Lower leg skin (tissue), 4 donors: ENCODE measurements around the gene CAMKMT. TPM values are rescaled to one million over a fixed set of nuclear protein-coding genes. Genes with fewer than 3 reads are reported as not detected.

Source experiments
- DNase-seq, 2 donors: peaks; one replicate each; pipeline ENCODE4 v3.0.0-alpha.2; 2019; ENCODE audit warnings: low spot score in 2 of 2
- H3K4me3 ChIP-seq: fragments of 200-600 bp; sonication (generic); 2 replicates; pipeline ENCODE4 v1.5.1; 2017; ENCODE audit warnings: mild to moderate bottlenecking, low read depth; ENCODE audit not compliant: poor library complexity, severe bottlenecking
- CTCF ChIP-seq, 3 donors: fragments of 450-650 bp; IDR thresholded peaks; one replicate each; pipeline ENCODE4 v1.5.1; 2016; ENCODE audit warnings: antibody characterized with exemption in 3 of 3, mild to moderate bottlenecking in 3 of 3, moderate library complexity in 2 of 3
- POLR2A ChIP-seq, 2 donors: fragments of 450-650 bp; IDR thresholded peaks; one replicate each; pipeline ENCODE4 v1.6.1; 2016 to 2017; ENCODE audit warnings: antibody characterized with exemption in 2 of 2, mild to moderate bottlenecking in 1 of 2, moderate library complexity in 1 of 2
- WGBS, 2 donors: methylation state at CpG; one replicate each; pipeline ENCODE4 v1.1.5; 2018; 5-methylcytosine and 5-hydroxymethylcytosine counted together
- intact Hi-C: fragments of 100-400 bp; cut with DNase I; formaldehyde crosslinking; loops from one replicate; pipeline ENCODE4 v1.15.0; 2023; ENCODE audit warnings: low total_unique reads
- total RNA-seq, 4 donors: library from RNA; depleted of rRNA; stranded (reverse); fragments of >200 nt; gene quantifications; one replicate each; pipeline ENCODE4 v1.1.0, GENCODE V29; 2016

Gene CAMKMT
- total RNA-seq, 4 donors from 2014 or later: 4.2 to 18.3 (median 9.8) TPM

- intact Hi-C loops: no loop called here
- no peak for TF ChIP-seq POLR2A (IDR thresholded peaks at IDR 0.05)
- TF ChIP-seq CTCF (IDR thresholded peaks at IDR 0.05): no peak
- WGBS, 2 donors: 83% methylated on average over 2 of the region's 2 CpGs
- H3K4me3 ChIP-seq: no peak overlapping the region
- no peak for DNase-seq
These were observed 182.3 kb downstream of the CAMKMT start for GRCh38 chr2:44543773-44544725.

GRCh38 chr2:44545005-44545404 lies 183.3 kb downstream of the CAMKMT start:
- TF ChIP-seq POLR2A (IDR thresholded peaks at IDR 0.05) (no peak), CTCF (IDR thresholded peaks at IDR 0.05) (no peak)
- H3K4me3 ChIP-seq: no peak overlapping the region
- no peak for DNase-seq
- WGBS, 2 donors: 88 to 93% methylated on average over 2 of the region's 2 CpGs
- intact Hi-C loops: no loop called here

- TF ChIP-seq CTCF (IDR thresholded peaks at IDR 0.05): no peak
- no peak for TF ChIP-seq POLR2A (IDR thresholded peaks at IDR 0.05)
- intact Hi-C loops: no loop called here
- no peak for DNase-seq
- no peak overlapping the region for H3K4me3 ChIP-seq
- 72 to 81% methylated on average over 2 of the region's 2 CpGs for WGBS, 2 donors
These were observed 184.8 kb downstream of the CAMKMT start for GRCh38 chr2:44546459-44547127.

DNA sequence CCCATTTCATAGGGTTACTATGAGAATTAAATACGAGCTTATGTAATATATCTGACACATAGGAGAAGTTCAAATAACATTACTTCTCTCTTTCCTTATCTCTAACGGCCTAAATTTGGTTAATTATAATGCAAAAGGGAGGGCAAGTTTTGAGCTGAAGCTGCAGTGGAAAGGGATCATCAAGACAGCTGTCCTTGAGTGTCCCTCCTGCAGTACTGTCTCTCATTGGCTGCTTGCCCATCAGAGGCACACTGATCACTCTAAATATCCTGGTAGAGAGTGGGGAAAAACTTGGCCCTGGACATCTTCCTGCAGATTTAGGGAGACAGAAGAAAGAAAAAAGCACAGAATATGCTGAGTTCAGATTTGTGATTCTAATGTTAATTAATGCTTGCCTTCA lies 186.0 kb downstream of the CAMKMT start:
- WGBS, 2 donors: 57 to 66% methylated on average over 2 of the region's 2 CpGs
- DNase-seq: no peak
- intact Hi-C loops: no loop called here
- no peak for TF ChIP-seq POLR2A (IDR thresholded peaks at IDR 0.05)
- no peak for TF ChIP-seq CTCF (IDR thresholded peaks at IDR 0.05)
- no peak overlapping the region for H3K4me3 ChIP-seq

DNA sequence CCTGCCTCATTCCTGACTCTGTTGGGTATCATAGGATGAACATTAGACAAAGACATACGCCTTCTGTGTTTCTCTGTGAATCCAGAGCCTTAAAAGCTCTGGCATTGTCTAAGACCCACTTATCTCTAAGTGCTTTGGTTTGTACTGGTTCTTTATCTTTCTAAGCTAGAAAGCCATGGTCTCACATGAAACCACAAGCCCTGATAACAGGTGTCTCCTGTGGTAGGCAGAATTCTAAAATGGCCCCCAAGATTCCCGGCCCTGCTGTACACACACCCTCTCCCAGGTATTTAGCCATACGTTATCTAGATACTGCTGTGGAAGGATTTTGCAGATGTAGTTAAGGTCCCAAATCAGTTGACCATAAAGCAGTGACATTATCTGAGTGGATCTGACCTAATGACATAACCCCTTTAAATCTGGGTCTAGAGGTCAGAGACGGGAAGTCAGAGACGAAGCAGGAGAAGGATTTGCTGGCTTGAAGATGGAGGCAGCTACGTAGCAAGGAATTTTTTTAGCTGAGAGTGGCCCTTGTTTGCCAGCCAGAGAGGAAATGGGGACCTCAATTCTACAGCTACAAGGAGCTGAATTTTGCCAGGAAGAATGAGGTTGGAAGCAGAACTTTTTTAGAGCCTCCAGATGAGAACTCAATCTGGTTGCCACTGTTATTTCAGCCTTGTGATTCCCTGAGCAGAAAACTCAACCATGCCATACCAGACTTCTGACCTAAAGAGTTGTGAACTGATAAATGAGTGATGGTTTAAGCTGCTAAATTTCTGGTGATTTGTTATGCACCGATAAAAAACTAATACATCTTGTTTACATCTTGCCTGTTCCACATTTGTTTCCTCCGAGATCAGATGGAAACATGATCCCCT lies 186.7 kb downstream of the CAMKMT start:
- 76 to 77% methylated on average over 8 of the region's 8 CpGs for WGBS, 2 donors
- intact Hi-C loops: no loop called here
- no peak for DNase-seq
- TF ChIP-seq CTCF (IDR thresholded peaks at IDR 0.05): no peak
- TF ChIP-seq POLR2A (IDR thresholded peaks at IDR 0.05): no peak
- no peak overlapping the region for H3K4me3 ChIP-seq
